Measurements from ENCODE around the gene PDCD7. TPM values are rescaled to one million over a fixed set of nuclear protein-coding genes. Genes with fewer than 3 reads are reported as not detected.

PDCD7 gene
- total and polyA plus RNA-seq, 2 of the 13 experiments (the other 11 are each of a cell fraction or from before 2014, with no cell fraction given): 10.1 to 14.7 TPM

DNA sequence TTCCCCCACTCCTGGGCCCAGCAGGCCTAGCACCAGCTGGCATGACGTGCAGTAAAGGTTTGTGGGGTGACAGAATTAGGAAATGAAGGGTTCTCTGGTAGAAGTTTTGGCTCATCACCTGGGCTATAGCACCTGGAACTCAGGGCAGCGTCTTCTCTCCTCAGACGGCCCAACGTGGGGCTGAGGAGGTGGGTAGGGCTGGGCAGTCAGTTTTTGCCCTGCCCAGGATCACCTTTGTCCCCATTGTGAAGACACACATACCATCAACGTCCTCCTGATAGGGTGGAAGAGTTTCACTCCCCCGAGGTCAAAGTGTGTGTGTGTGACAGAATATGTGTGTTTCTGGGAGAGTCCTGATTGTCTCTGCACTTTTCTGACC, 45.0 kb downstream of the PDCD7 start (continued):
- TF ChIP-seq KLF15 (CRISPR knock-in tag; IDR thresholded peaks at IDR 0.05; ENCODE audit: borderline replicate concordance): no peak
- TF ChIP-seq RFXAP (CRISPR knock-in tag; IDR thresholded peaks at IDR 0.05; ENCODE audit: borderline replicate concordance): no peak
- TF ChIP-seq PBX3 (CRISPR knock-in tag; IDR thresholded peaks at IDR 0.05; ENCODE audit: borderline replicate concordance): no peak
- no peak for TF ChIP-seq CEBPB (IDR thresholded peaks at IDR 0.05; ENCODE audit: borderline replicate concordance, low read depth, low read length)
- TF ChIP-seq ZNF550 (CRISPR knock-in tag; IDR thresholded peaks at IDR 0.05; ENCODE audit: borderline replicate concordance): no peak
- TF ChIP-seq ZNF589 (CRISPR knock-in tag; conservative IDR thresholded peaks at IDR 0.05): no peak
- no peak for TF ChIP-seq ZNF781 (CRISPR knock-in tag; IDR thresholded peaks at IDR 0.05; ENCODE audit: borderline replicate concordance, not compliant biosample characterization)
- no peak for TF ChIP-seq PHF5A (CRISPR knock-in tag; IDR thresholded peaks at IDR 0.05; ENCODE audit: low read depth, unreplicated experiment)
- no peak for TF ChIP-seq HIC2 (CRISPR knock-in tag; IDR thresholded peaks at IDR 0.05; ENCODE audit: low read depth)
- TF ChIP-seq, protein P1, sequence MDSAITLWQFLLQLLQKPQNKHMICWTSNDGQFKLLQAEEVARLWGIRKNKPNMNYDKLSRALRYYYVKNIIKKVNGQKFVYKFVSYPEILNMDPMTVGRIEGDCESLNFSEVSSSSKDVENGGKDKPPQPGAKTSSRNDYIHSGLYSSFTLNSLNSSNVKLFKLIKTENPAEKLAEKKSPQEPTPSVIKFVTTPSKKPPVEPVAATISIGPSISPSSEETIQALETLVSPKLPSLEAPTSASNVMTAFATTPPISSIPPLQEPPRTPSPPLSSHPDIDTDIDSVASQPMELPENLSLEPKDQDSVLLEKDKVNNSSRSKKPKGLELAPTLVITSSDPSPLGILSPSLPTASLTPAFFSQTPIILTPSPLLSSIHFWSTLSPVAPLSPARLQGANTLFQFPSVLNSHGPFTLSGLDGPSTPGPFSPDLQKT (CRISPR knock-in tag; IDR thresholded peaks at IDR 0.05; ENCODE audit: borderline replicate concordance): no peak
- TF ChIP-seq ZNF558 (CRISPR knock-in tag; IDR thresholded peaks at IDR 0.05; ENCODE audit: borderline replicate concordance): no peak
- TF ChIP-seq, protein P2, sequence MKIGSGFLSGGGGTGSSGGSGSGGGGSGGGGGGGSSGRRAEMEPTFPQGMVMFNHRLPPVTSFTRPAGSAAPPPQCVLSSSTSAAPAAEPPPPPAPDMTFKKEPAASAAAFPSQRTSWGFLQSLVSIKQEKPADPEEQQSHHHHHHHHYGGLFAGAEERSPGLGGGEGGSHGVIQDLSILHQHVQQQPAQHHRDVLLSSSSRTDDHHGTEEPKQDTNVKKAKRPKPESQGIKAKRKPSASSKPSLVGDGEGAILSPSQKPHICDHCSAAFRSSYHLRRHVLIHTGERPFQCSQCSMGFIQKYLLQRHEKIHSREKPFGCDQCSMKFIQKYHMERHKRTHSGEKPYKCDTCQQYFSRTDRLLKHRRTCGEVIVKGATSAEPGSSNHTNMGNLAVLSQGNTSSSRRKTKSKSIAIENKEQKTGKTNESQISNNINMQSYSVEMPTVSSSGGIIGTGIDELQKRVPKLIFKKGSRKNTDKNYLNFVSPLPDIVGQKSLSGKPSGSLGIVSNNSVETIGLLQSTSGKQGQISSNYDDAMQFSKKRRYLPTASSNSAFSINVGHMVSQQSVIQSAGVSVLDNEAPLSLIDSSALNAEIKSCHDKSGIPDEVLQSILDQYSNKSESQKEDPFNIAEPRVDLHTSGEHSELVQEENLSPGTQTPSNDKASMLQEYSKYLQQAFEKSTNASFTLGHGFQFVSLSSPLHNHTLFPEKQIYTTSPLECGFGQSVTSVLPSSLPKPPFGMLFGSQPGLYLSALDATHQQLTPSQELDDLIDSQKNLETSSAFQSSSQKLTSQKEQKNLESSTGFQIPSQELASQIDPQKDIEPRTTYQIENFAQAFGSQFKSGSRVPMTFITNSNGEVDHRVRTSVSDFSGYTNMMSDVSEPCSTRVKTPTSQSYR (CRISPR knock-in tag; IDR thresholded peaks at IDR 0.05; ENCODE audit: borderline replicate concordance): no peak
- no peak for TF ChIP-seq TBX2 (CRISPR knock-in tag; IDR thresholded peaks at IDR 0.05; ENCODE audit: borderline replicate concordance)
- TF ChIP-seq CREM (IDR thresholded peaks at IDR 0.05): no peak; the same call in 1 of the 2 replicates
- TF ChIP-seq CREM (CRISPR knock-in tag; IDR thresholded peaks at IDR 0.05): no peak
- no peak for TF ChIP-seq EP300 (IDR thresholded peaks at IDR 0.05; ENCODE audit: low read depth in 2 of 2, low read length in 2 of 2)
- TF ChIP-seq EP300 (CRISPR knock-in tag; IDR thresholded peaks at IDR 0.05; ENCODE audit: borderline replicate concordance): no peak
- no peak for TF ChIP-seq TOE1 (CRISPR knock-in tag; IDR thresholded peaks at IDR 0.05)
- TF ChIP-seq ZNF776 (CRISPR knock-in tag; IDR thresholded peaks at IDR 0.05): no peak
- peak; percentile 25; the same call in 1 of the 2 replicates for TF ChIP-seq ZNF891 (CRISPR knock-in tag; IDR thresholded peaks at IDR 0.05)
- no peak for TF ChIP-seq ZNF552 (CRISPR knock-in tag; IDR thresholded peaks at IDR 0.05; ENCODE audit: borderline replicate concordance)
- no peak for TF ChIP-seq ZNF629 (CRISPR knock-in tag; conservative IDR thresholded peaks at IDR 0.05)
- TF ChIP-seq TMF1 (CRISPR knock-in tag; IDR thresholded peaks at IDR 0.05; ENCODE audit: low read depth): no peak

Data from HepG2 (cell line).